Thoracic aorta (tissue), 2 donors: ENCODE data around the gene CXCL16. TPM values are rescaled to one million over a fixed set of nuclear protein-coding genes. Genes with fewer than 3 reads are reported as not detected.

ENCODE experiments used
- ATAC-seq: fragments of 150-250 bp; one replicate; pipeline ENCODE4 v1.8.0; 2017; ENCODE audit warnings: low read depth; ENCODE audit not compliant: insufficient number of reproducible peaks, low FRiP score
- DNase-seq: peaks from one replicate; pipeline ENCODE4 v3.0.0-alpha.2; 2020; ENCODE audit warnings: low spot score
- H3K27ac ChIP-seq, 2 donors: fragments of 200-600 bp; sonication (generic); 1 replicate in 1 of 2; 2 replicates in 1 of 2; pipeline ENCODE4 v1.5.1; 2016; ENCODE audit warnings: mild to moderate bottlenecking in 2 of 2, moderate library complexity in 2 of 2
- H3K27me3 ChIP-seq: fragments of 200-600 bp; sonication (generic); replicated peaks from 2 replicates; pipeline ENCODE4 v1.6.0; 2016; ENCODE audit warnings: mild to moderate bottlenecking; ENCODE audit not compliant: insufficient read depth
- H3K36me3 ChIP-seq: fragments of 200-600 bp; sonication (generic); one replicate; pipeline ENCODE4 v1.5.1; 2016
- H3K4me1 ChIP-seq, 2 donors: fragments of 200-600 bp; sonication (generic); 1 replicate in 1 of 2; 2 replicates in 1 of 2; pipeline versions ENCODE4 v1.5.1 to v1.6.0; 2016; ENCODE audit warnings: low read depth in 2 of 2, mild to moderate bottlenecking in 1 of 2; ENCODE audit not compliant: control insufficient read depth in 1 of 2
- H3K4me3 ChIP-seq: fragments of 200-600 bp; sonication (generic); 2 replicates; pipeline ENCODE4 v1.5.1; 2016; ENCODE audit warnings: mild to moderate bottlenecking
- H3K9me3 ChIP-seq: fragments of 200-600 bp; sonication (generic); 2 replicates; pipeline ENCODE4 v1.5.1; 2016
- total RNA-seq, 2 donors: library from RNA; depleted of rRNA; stranded (reverse); fragments of >200 nt; gene quantifications; one replicate each; pipeline versions ENCODE4 v1.1.0 to v1.2.3, GENCODE V29; 2016
- TF ChIP-seq, protein P1 (sequence below): fragments of 200-600 bp; sonication (generic); IDR thresholded peaks from one replicate; pipeline ENCODE4 v1.5.1; 2019; ENCODE audit warnings: antibody characterized with exemption

The CXCL16 gene
- total RNA-seq, 2 donors from 2014 or later, result 27.6 to 41.7 TPM

DNA sequence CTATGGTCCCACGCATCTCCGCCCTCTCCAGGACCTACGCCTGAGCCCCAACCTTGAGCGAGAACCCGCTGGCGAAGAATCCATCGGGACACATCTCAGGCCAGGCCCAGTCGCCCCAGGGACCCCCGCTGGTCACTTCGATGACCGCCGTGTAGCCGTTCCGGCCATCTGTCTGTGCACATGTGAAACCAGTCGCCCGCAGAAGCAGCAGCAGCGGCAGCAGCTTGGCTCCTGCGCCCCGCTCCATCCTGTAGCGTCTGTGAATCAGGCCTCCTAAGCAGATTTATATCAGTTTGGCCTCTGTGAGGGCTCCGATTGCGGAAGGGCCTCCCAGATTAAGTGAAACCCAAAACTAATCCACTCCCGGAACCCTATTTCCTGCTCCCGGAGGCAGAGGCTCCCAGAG is 46.4 kb upstream of the CXCL16 start, which contains the start of gene VMO1:
Gene VMO1, minus strand, starts transcription at position 259 of the 406 bp plus-strand sequence. Its CDS starts 12 bp downstream, at position 247.
- Histone ChIP-seq H3K27ac (no peak within 1 kb of the TSS), H3K9me3 (no peaks in the 10 kb centered on the region), H3K4me3 (peak within 1 kb of the TSS; percentile 62), H3K36me3 (no peaks in the 10 kb centered on the region), H3K4me1 (peaks cover 22 to 42% of the 10 kb centered on the region in 2 donors), H3K27me3 (no peaks in the 10 kb centered on the region)
- TF ChIP-seq, protein P1, sequence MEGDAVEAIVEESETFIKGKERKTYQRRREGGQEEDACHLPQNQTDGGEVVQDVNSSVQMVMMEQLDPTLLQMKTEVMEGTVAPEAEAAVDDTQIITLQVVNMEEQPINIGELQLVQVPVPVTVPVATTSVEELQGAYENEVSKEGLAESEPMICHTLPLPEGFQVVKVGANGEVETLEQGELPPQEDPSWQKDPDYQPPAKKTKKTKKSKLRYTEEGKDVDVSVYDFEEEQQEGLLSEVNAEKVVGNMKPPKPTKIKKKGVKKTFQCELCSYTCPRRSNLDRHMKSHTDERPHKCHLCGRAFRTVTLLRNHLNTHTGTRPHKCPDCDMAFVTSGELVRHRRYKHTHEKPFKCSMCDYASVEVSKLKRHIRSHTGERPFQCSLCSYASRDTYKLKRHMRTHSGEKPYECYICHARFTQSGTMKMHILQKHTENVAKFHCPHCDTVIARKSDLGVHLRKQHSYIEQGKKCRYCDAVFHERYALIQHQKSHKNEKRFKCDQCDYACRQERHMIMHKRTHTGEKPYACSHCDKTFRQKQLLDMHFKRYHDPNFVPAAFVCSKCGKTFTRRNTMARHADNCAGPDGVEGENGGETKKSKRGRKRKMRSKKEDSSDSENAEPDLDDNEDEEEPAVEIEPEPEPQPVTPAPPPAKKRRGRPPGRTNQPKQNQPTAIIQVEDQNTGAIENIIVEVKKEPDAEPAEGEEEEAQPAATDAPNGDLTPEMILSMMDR, result no peak
- no peak for DNase-seq
- ATAC-seq, result no peak

DNA sequence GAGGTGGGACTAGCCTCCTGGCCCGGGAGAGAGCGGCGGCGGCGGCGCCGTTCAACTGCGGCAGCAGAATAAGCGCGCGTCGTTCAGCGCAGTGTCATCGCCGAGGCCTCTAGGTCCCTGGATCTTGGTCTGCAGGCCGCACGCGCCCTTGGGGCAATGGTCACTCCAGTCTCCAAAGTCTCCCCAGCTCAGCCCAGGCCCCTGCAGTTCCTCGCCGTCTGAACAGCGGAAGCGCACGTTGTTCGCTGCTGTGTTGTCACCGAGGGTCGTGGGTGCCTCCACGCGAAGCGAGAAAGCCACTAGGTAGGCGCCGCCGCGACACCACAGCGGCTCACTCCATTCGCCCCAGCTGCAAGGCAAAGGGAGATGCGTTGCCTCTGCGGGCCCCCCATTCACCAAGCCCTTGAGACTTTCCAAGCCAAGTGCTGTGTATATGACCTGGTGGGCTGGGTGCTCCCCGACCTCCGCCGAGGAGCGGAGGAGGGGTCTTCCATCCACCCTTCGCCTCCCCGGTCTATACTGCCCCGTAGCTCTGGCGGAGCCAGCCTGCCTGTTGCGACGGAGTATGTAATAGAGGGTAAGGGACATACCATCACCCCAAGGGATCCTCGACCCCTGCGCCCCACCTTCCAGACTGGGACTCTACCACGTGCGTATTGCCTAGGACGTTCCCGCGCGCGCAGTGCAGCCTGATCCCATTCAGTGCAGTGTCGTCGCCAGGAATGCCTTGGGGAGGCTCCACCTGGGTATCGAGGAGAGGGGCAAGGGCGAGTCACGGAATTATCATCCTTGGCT is 45.8 kb upstream of the CXCL16 start:
- Histone ChIP-seq H3K9me3 (no peaks in the 10 kb centered on the region), H3K27ac (no peak overlapping the region), H3K27me3 (no peaks in the 10 kb centered on the region), H3K4me1 (peaks cover 20 to 42% of the 10 kb centered on the region in 2 donors), H3K4me3 (peak overlapping the region; percentile 62), H3K36me3 (no peaks in the 10 kb centered on the region)
- ATAC-seq (no peak), DNase-seq (no peak)
- TF ChIP-seq, protein P1, result no peak

DNA sequence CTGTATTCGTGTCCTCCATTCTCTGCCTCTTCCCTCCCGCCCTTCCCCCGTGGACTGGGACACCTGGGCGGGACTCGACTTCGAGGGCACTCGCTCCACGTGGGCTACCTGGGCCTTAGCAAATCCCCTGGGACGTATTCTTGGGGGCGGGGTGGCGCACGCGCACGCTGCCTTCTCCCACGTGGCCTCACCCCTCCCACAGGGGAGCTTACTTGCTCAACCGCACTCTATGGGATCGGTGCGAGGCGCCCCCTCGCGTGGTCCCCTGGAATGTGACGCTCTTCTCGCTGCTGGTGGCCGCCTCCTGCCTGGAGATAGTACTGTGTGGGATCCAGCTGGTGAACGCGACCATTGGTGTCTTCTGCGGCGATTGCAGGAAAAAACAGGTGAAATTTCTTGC is 42.9 kb upstream of the CXCL16 start:
- H3K36me3 ChIP-seq, result no peaks in the 10 kb centered on the region
- H3K27ac ChIP-seq, result no peak overlapping the region
- no peak for ATAC-seq
- H3K4me1 ChIP-seq, result peaks cover 15 to 25% of the 10 kb centered on the region in 2 donors
- H3K4me3 ChIP-seq, result no peak overlapping the region
- no peaks in the 10 kb centered on the region for H3K27me3 ChIP-seq
- TF ChIP-seq, protein P1, result no peak
- DNase-seq, result no peak
- H3K9me3 ChIP-seq, result no peaks in the 10 kb centered on the region

GRCh38 chr17:4780325-4780955 is 40.7 kb upstream of the CXCL16 start:
- Histone ChIP-seq H3K36me3 (no peaks in the 10 kb centered on the region), H3K4me1 (peaks cover 3 to 4% of the 10 kb centered on the region in 2 donors), H3K27ac (no peak overlapping the region), H3K9me3 (no peaks in the 10 kb centered on the region), H3K27me3 (no peaks in the 10 kb centered on the region), H3K4me3 (no peak overlapping the region)
- no peak for DNase-seq
- no peak for ATAC-seq
- TF ChIP-seq, protein P1, result no peak

GRCh38 chr17:4777969-4778760 is 38.4 kb upstream of the CXCL16 start:
- no peak overlapping the region for H3K4me3 ChIP-seq
- no peak overlapping the region for H3K27ac ChIP-seq
- H3K27me3 ChIP-seq, result no peaks in the 10 kb centered on the region
- no peak for ATAC-seq
- TF ChIP-seq, protein P1, result no peak
- no peaks in the 10 kb centered on the region for H3K36me3 ChIP-seq
- no peaks in the 10 kb centered on the region for H3K4me1 ChIP-seq
- no peaks in the 10 kb centered on the region for H3K9me3 ChIP-seq
- no peak for DNase-seq
